Ovary (tissue), 3 donors: ENCODE measurements around the gene GOLGA2.

Source experiments
- CTCF ChIP-seq, 3 donors: fragments of 450-650 bp in 2 of 3; fragments of 200-600 bp in 1 of 3; IDR thresholded peaks; one replicate each; pipeline versions ENCODE4 v1.5.1 to v1.8.0; 2016 to 2022; ENCODE audit warnings: antibody characterized with exemption in 3 of 3, mild to moderate bottlenecking in 1 of 3
- EP300 ChIP-seq: sonication (generic); formaldehyde crosslinking; IDR thresholded peaks from one replicate; pipeline ENCODE4 v1.6.1; 2017; ENCODE audit warnings: antibody characterized with exemption
- POLR2A ChIP-seq: fragments of 450-650 bp; IDR thresholded peaks from one replicate; pipeline ENCODE4 v1.6.1; 2017; ENCODE audit warnings: antibody characterized with exemption, mild to moderate bottlenecking, moderate library complexity
- donor health status: DM: no; HTN: no; CAD: no.

DNA sequence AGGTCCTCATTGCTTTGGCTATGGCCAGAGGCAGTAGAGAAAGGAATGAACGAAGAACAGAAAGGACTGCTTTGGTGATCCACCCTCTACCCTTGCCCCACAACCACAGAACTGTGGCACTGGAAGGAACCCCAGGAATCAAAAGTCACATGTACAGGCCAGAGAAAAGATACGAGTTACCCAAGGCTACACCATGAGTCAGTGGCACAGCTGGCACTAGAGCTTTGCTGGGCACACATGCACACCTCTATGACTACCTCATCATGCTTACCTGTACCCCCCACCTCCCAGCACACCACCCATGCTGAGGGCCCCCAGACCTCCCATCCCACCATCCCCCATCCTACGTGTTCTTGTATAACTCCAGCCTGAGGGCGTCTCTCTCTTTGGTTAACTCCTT is 13.1 kb downstream of the GOLGA2 start:
- TF ChIP-seq CTCF (IDR thresholded peaks at IDR 0.05) (no peak), POLR2A (no peak), EP300 (no peak)
